Activated CD4-positive, alpha-beta T cell treated with anti-CD3 and anti-CD28 coated beads for 48 hours (primary cell): ENCODE data around the gene GAL3ST3.

Experiments
- DNase-seq: peaks from one replicate; pipeline ENCODE4 v3.0.0-alpha.2; 2020

GAL3ST3 gene

GRCh38 chr11:66069715-66070603 is 21.0 kb upstream of the GAL3ST3 start, which contains the start of gene PACS1:
PACS1 (plus strand) TSS chr11:66070272; CDS start chr11:66070487, 215 bp downstream.
- peak; percentile 74 for DNase-seq

- DNase-seq, result peak; percentile 57
Measured at GRCh38 chr11:66068923-66069714, 20.2 kb upstream of the GAL3ST3 start.

- DNase-seq, result peak; percentile 85
Measured at GRCh38 chr11:66068154-66068821, 19.3 kb upstream of the GAL3ST3 start.

- DNase-seq, result no peak
Measured at GRCh38 chr11:66067640-66068039, 18.7 kb upstream of the GAL3ST3 start.

- no peak for DNase-seq
Measured at GRCh38 chr11:66066751-66067150, 17.8 kb upstream of the GAL3ST3 start.

- DNase-seq, result no peak
Measured at GRCh38 chr11:66064571-66064970, 15.6 kb upstream of the GAL3ST3 start.

- no peak for DNase-seq
Measured at GRCh38 chr11:66063900-66064299, 14.9 kb upstream of the GAL3ST3 start.

GRCh38 chr11:66062408-66062807 is 13.4 kb upstream of the GAL3ST3 start:
- DNase-seq, result no peak

- DNase-seq, result no peak
Measured at GRCh38 chr11:66061268-66061667, 12.3 kb upstream of the GAL3ST3 start.

- DNase-seq, result no peak
Measured at GRCh38 chr11:66059966-66060680, 11.2 kb upstream of the GAL3ST3 start.

- DNase-seq, result no peak
Measured at GRCh38 chr11:66056501-66056900, 7.5 kb upstream of the GAL3ST3 start.

- DNase-seq, result no peak
Measured at GRCh38 chr11:66055021-66055420, 6.1 kb upstream of the GAL3ST3 start.

- DNase-seq, result no peak
Measured at GRCh38 chr11:66052664-66052982, 3.7 kb upstream of the GAL3ST3 start.

GRCh38 chr11:66051766-66052663 is 3.1 kb upstream of the GAL3ST3 start, which contains the start of gene SF3B2:
SF3B2 (plus strand) TSS chr11:66052364; CDS start chr11:66052385, 21 bp downstream.
- DNase-seq, result peak; percentile 98

GRCh38 chr11:66051371-66051765 is 2.4 kb upstream of the GAL3ST3 start:
- DNase-seq, result no peak

- no peak for DNase-seq
Measured at GRCh38 chr11:66050581-66051231, 1.7 kb upstream of the GAL3ST3 start.

- DNase-seq, result no peak
Measured at GRCh38 chr11:66047541-66048365, 1.2 kb downstream of the GAL3ST3 start.

- no peak for DNase-seq
Measured at GRCh38 chr11:66046901-66047300, 2.1 kb downstream of the GAL3ST3 start.

- peak; percentile 89 for DNase-seq
Measured at GRCh38 chr11:66045177-66045639, 3.8 kb downstream of the GAL3ST3 start.

- DNase-seq, result peak; percentile 34
Measured at GRCh38 chr11:66044757-66045156, 4.2 kb downstream of the GAL3ST3 start.
